ENCODE data around the gene TESK2.

GRCh38 chr1:45319761-45320160, 171.2 kb downstream of the TESK2 start:
- no peak for TF ChIP-seq POLR2AphosphoS5 (IDR thresholded peaks at IDR 0.05; ENCODE audit: insufficient read depth in 1 of 2, low read depth in 1 of 2)
- no peak for TF ChIP-seq CTCF (IDR thresholded peaks at IDR 0.05)
- TF ChIP-seq POLR2A (IDR thresholded peaks at IDR 0.05), result no peak
